Retinal pigment epithelial cell (primary cell): ENCODE results near the gene ELOB.
A peak's percentile ranks its signal among the peaks of the same experiment; 100 is the strongest.
"Not testable (repeated sequence)": the region's sequence is repeated elsewhere in the genome, so short reads cannot be mapped to it uniquely, and the experiment has no call there.

Source experiments
- DNase-seq: peaks from one replicate; pipeline ENCODE4 v3.0.0-alpha.2; 2010; ENCODE audit warnings: low read depth
- H3K4me3 ChIP-seq: 2 replicates; pipeline ENCODE4 v1.5.1; 2011; ENCODE audit warnings: mild to moderate bottlenecking, low read length, control low read depth, moderate library complexity
- TF ChIP-seq, protein P1 (sequence below): conservative IDR thresholded peaks from 2 replicates; pipeline ENCODE4 v1.5.1; 2011; ENCODE audit warnings: low read depth, low read length, control low read depth, inconsistent platforms

ELOB gene

DNA sequence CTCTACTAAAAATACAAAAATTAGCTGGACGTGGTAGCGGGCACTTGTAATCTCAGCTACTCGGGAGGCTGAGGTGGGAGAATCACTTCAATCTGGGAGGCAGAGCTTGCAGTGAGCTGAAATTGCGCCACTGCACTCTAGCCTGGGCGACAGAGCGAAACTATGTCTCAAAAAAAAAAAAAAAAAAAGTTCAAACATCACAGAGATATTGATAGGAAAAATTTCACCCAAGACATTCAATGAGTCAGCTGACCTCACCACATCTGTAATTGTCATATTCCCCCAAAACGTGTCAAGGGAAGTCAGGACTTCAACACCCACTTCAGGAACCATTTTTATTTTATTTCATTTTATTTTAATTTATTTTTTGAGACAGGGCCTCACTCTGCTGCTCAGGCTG lies 49.0 kb downstream of the ELOB start:
- TF ChIP-seq, protein P1, sequence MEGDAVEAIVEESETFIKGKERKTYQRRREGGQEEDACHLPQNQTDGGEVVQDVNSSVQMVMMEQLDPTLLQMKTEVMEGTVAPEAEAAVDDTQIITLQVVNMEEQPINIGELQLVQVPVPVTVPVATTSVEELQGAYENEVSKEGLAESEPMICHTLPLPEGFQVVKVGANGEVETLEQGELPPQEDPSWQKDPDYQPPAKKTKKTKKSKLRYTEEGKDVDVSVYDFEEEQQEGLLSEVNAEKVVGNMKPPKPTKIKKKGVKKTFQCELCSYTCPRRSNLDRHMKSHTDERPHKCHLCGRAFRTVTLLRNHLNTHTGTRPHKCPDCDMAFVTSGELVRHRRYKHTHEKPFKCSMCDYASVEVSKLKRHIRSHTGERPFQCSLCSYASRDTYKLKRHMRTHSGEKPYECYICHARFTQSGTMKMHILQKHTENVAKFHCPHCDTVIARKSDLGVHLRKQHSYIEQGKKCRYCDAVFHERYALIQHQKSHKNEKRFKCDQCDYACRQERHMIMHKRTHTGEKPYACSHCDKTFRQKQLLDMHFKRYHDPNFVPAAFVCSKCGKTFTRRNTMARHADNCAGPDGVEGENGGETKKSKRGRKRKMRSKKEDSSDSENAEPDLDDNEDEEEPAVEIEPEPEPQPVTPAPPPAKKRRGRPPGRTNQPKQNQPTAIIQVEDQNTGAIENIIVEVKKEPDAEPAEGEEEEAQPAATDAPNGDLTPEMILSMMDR = no peak
- DNase-seq = no peak
- no peak overlapping the region for H3K4me3 ChIP-seq

DNA sequence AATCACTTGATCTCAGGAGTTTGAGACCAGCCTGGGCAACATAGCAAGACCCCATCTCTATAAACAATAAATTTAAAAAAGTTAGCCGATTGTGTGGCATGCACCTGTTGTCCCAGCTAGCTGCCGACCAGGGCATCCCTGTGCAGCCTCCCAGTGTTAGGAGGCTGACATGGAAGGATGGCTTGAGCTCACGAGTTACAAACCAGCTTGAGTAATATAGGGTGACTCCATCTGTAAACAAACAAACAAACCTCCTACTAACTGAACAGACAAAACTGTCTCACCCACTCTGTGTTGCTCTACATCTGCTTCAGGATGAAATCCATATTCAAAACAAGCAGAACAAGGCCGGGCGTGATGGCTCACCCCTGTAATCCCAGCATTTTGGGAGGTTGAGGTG lies 50.2 kb downstream of the ELOB start:
- TF ChIP-seq, protein P1 = no peak
- no peak for DNase-seq
- no peak overlapping the region for H3K4me3 ChIP-seq

DNA sequence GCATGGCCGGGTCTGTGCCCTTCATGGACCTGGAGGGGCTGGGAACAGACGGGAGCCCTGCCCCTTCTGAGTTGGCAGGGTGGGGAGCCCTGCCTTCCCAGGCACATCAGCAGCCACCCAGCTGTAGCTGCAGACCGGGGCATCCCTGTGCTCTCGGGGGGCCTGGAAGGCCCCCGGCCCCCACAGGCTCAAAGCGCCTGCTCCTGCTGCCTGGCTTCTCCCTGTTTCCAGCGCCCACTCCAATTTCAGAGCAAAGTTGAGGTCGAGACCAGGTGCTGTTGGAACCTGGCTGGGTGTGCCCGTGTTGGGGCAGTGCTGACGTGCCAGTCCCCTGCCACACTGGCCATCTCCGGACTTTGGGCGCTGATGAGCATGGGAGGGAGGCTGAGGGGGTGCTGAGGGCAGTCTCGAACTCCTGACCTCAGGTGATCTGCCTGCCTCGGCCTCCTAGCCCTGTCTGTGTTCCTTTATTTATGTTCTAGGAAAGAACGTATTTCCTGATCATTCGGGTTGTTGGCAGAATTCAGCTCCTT lies 52.2 kb downstream of the ELOB start:
- TF ChIP-seq, protein P1 = no peak
- no peak for DNase-seq

DNA sequence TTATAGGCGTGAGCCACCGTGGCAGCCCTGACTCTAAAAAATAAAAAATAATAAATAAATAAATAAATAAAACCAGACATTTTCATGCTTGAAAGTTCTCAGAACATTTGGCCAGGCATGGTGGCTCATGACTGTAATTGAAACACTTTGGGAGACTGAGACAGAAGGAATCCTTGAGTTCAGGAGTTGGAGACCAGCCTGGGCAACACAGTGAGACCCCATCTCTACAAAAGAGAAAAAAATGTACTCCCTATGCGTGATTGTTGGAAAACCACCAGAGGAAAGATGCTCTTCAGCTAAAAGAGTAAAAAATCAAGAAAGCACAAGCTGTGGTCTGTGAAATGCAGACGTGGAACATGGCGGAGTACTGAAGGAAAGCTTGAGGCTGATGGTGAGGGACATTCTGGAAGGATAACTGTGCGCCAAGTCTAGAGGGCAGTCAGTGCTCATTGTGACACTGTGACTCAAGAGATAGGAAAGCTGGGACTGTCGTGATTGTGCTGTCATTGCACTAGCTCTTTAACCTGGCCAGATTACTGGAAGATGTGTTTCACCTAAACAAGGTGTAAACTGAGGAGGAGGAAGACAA lies 52.9 kb downstream of the ELOB start:
- H3K4me3 ChIP-seq = no peak overlapping the region
- TF ChIP-seq, protein P1 = no peak
- DNase-seq = no peak

More for the DNA sequence above, 52.2 kb downstream of the ELOB start:
- H3K4me3 ChIP-seq = no peak overlapping the region

DNA sequence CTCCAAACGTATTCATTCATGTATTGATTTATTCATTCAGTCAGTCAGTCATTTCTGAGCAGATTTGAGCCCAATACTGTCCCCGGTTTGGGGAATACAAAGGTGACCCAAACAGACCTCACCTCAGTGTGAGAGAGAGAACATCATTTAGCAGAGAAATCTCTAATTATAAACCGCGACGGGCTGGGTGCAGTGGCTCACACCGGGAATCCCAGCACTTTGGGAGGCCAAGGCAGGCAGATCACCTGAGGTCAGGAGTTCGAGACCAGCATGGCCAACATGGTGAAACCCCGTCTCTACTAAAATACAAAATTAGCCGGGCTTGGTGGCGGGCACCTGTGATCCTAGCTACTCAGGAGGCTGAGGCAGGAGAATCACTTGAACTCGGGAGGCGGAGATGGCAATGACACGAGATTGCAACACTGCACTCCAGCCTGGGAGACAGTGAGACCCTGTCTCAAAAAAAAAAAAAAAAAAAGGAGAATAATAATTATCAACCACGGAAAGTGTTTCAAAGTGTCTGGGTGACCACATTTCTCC lies 55.4 kb downstream of the ELOB start:
- DNase-seq = not testable (repeated sequence)
- H3K4me3 ChIP-seq = peak overlapping the region; percentile 45
